Measurements from ENCODE around the gene SCUBE1.

DNA sequence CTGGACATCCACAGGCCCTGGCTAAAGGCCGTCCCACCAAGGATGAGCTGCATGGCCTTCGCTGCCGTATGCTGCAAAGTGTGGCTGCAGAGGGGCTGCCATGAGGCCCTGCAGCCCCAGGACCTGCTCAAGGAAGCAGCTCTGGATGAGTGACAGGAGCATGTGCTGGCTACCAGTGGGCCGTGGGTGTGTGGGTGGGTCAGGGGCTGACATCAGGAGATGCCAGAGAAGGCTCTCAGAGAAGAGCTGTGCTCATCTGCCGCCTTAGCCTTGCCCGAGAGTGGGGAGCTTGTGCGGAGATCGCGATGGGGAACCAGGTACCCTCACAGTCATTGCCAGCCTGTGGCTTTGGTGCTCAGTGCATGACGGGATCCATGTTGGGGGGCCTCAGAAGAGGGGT lies 41.3 kb downstream of the SCUBE1 start:
- TF ChIP-seq CTCF (IDR thresholded peaks at IDR 0.05; ENCODE audit: low read depth, low read length) (no peak), POLR2A (IDR thresholded peaks at IDR 0.05; ENCODE audit: extremely low read depth, insufficient read length) (no peak), MAX (IDR thresholded peaks at IDR 0.05; ENCODE audit: low read depth, low read length) (no peak), MYC (IDR thresholded peaks at IDR 0.05; ENCODE audit: low read depth, low read length) (no peak)
